Calu3 (cell line): ENCODE results near the gene NPL. TPM values are rescaled to one million over a fixed set of nuclear protein-coding genes. Genes with fewer than 3 reads are reported as not detected.

ENCODE experiments used
- BruUV-seq: library from RNA; stranded (reverse); fragments of 400-500 nt; replicated peaks from 2 replicates; lab custom pipeline; 2021; lab: Mats Ljungman, UMichigan
- CTCF ChIA-PET: fragments of 300-600 bp; sonication (Branson Sonifier 250); formaldehyde crosslinking; loops from one replicate; lab custom pipeline; 2022; ENCODE audit warnings: antibody characterized with exemption; lab: Charles Lee
- DNase-seq: peaks from one replicate; pipeline ENCODE4 v3.0.0; 2022
- H3K27ac Mint-ChIP-seq: one replicate; pipeline ENCODE4 v1.8.0; 2022; ENCODE audit warnings: mixed read lengths; ENCODE audit not compliant: unreplicated experiment
- H3K27me3 Mint-ChIP-seq: one replicate; pipeline ENCODE4 v1.8.0; 2022; ENCODE audit warnings: mixed read lengths; ENCODE audit not compliant: unreplicated experiment
- H3K36me3 Mint-ChIP-seq: one replicate; pipeline ENCODE4 v1.8.0; 2022; ENCODE audit warnings: mild to moderate bottlenecking, moderate library complexity, mixed read lengths; ENCODE audit not compliant: insufficient read depth, unreplicated experiment
- H3K4me1 Mint-ChIP-seq: one replicate; pipeline ENCODE4 v1.8.0; 2022; ENCODE audit warnings: mild to moderate bottlenecking, low read depth, mixed read lengths; ENCODE audit not compliant: unreplicated experiment
- H3K4me3 Mint-ChIP-seq: one replicate; pipeline ENCODE4 v1.8.0; 2022; ENCODE audit warnings: mild to moderate bottlenecking, low read depth, moderate library complexity, mixed read lengths; ENCODE audit not compliant: unreplicated experiment
- H3K9me3 Mint-ChIP-seq: one replicate; pipeline ENCODE4 v1.8.0; 2022; ENCODE audit warnings: low read depth, mixed read lengths; ENCODE audit not compliant: unreplicated experiment
- intact Hi-C: fragments of 100-400 bp; cut with micrococcal nuclease; formaldehyde crosslinking; loops from one replicate; pipeline ENCODE4 v1.10.0; 2022; ENCODE audit not compliant: unreplicated experiment
- total RNA-seq: library from RNA; stranded (reverse); gene quantifications from 2 replicates; pipeline ENCODE4 v1.2.3, GENCODE V29; 2022
- TF ChIP-seq, protein P1 (sequence below): fragments of 200-600 bp; IDR thresholded peaks from one replicate; pipeline ENCODE4 v1.8.0; 2022; ENCODE audit warnings: antibody characterized with exemption; ENCODE audit not compliant: unreplicated experiment

NPL gene
- total RNA-seq, 1 experiment from 2014 or later, result 5.0 TPM

DNA sequence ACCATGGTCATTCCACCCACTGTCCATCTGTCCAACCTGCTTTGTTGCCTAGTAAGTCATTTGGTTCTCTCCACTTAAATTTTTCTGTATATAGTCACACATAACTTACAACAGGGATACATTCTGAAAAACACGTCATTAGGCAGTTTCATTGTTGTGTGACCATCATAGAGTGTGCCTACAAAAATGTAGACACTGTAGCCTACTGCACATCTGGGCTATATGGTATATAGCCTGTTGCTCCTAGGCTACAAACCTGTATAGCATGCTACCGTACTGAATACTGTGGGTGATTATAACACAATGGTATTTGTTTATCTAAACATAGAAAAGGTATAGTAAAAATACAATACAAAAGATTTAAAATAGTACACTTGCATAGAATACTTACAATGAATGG, 10.0 kb upstream of the NPL start:
- Mint-ChIP-seq H3K9me3 (no peaks in the 10 kb centered on the region), H3K4me1 (peaks cover 10% of the 10 kb centered on the region), H3K27ac (no peak overlapping the region), H3K36me3 (no peaks in the 10 kb centered on the region), H3K4me3 (no peak overlapping the region), H3K27me3 (peaks cover 19% of the 10 kb centered on the region)
- TF ChIP-seq, protein P1, sequence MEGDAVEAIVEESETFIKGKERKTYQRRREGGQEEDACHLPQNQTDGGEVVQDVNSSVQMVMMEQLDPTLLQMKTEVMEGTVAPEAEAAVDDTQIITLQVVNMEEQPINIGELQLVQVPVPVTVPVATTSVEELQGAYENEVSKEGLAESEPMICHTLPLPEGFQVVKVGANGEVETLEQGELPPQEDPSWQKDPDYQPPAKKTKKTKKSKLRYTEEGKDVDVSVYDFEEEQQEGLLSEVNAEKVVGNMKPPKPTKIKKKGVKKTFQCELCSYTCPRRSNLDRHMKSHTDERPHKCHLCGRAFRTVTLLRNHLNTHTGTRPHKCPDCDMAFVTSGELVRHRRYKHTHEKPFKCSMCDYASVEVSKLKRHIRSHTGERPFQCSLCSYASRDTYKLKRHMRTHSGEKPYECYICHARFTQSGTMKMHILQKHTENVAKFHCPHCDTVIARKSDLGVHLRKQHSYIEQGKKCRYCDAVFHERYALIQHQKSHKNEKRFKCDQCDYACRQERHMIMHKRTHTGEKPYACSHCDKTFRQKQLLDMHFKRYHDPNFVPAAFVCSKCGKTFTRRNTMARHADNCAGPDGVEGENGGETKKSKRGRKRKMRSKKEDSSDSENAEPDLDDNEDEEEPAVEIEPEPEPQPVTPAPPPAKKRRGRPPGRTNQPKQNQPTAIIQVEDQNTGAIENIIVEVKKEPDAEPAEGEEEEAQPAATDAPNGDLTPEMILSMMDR, result no peak
- no peak for DNase-seq
- intact Hi-C loops, result no loop called here
- BruUV-seq, result no TSS peak
- CTCF ChIA-PET, result no interaction called here

DNA sequence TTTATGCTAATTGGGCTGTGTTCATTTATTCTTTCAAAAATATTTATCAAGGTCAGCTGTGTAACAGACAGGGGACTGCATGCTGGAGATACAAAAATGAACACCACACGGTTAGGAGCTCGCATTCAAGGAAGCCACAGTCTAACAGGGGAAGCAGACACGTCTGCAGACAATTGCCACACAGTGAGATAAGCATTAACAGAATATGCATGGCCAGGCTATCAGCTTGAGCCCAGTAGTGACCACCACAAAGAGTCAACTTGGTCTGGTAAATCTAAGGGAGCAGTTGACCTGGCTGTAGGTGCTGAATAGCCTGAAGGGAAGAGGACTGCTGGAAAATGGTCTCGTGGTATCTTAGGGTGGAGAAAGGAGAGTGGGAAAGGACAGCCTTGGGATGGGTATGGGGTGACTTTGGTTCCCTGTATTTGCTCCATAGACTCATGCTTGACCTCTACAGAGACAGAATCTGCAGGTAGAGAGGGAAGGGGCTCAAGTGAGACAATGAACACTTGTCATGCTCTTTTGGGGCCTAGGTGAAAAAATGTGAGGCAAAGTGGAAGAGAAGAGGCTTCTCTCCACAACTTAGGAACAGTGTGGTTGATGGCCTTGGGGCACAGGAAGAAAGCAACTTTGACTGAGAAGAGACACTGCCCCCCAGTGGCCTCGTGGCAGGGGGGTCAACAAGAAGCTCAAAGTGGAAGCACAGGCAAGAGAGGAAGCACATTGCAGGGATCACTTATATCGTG, 7.6 kb upstream of the NPL start:
- H3K27me3 Mint-ChIP-seq, result peaks cover 7% of the 10 kb centered on the region
- no peak overlapping the region for H3K4me3 Mint-ChIP-seq
- peak; percentile 80 for DNase-seq
- intact Hi-C loops, result loop anchor here (2.0 to 5.0 kb wide), 3 partner anchors 105 to 697 kb away; no protein-coding TSS in a partner anchor
- H3K9me3 Mint-ChIP-seq, result no peaks in the 10 kb centered on the region
- CTCF ChIA-PET, result interaction anchor here (0.6 to 6.8 kb wide), 14 partner anchors 11 to 728 kb away, joined by 3 to 226 read pairs (median 4); partner anchors contain the start of genes RGS16 and RNASEL
- TF ChIP-seq, protein P1, result peak; percentile 83
- no peak overlapping the region for H3K27ac Mint-ChIP-seq
- BruUV-seq, result no TSS peak
- no peaks in the 10 kb centered on the region for H3K36me3 Mint-ChIP-seq
- H3K4me1 Mint-ChIP-seq, result peaks cover 10% of the 10 kb centered on the region

DNA sequence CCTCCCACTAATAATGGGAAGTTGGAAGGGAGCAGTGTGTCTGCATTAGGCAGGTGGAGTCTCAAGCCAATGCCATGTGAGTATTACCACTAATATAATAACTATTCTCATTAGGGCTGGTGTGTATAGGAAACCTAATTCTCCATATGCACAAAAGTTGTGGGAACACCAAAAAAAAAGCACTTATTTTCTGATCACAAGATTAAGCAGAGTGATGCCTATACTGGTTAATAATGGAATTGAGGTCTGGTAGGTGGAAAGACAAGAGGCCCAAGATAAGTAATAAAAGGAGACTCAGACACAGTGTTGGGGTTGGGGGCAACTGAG, 7.0 kb upstream of the NPL start:
- DNase-seq, result no peak
- CTCF ChIA-PET, result interaction anchor here (0.8 to 6.8 kb wide), 12 partner anchors 10 to 728 kb away, joined by 3 to 226 read pairs (median 4); partner anchors contain the start of genes RGS16 and RNASEL
- TF ChIP-seq, protein P1, result no peak
- H3K4me1 Mint-ChIP-seq, result peaks cover 10% of the 10 kb centered on the region
- peaks cover 12% of the 10 kb centered on the region for H3K27me3 Mint-ChIP-seq
- no TSS peak for BruUV-seq
- no peaks in the 10 kb centered on the region for H3K9me3 Mint-ChIP-seq
- H3K4me3 Mint-ChIP-seq, result no peak overlapping the region
- H3K36me3 Mint-ChIP-seq, result no peaks in the 10 kb centered on the region
- no peak overlapping the region for H3K27ac Mint-ChIP-seq
- intact Hi-C loops, result loop anchor here (2.0 to 5.0 kb wide), 3 partner anchors 105 to 698 kb away; no protein-coding TSS in a partner anchor

DNA sequence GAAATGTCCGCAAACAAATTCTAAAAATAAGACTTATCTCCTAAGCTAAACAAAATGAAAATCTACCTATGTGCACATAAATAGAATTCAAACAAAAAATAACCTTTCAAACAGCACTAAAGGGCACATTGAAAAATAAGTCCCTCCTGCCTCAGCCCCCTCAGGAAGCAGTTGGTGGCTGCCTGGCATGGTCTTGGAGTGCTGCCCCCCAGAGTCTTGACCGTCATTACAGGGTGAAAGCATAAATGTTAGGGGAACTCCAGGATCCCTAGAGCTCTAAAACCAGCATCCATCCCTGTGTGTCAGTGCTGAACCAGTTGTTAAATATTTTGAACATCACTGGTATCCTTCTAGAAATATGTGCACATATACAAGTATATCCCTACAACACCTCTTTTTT, 6.5 kb upstream of the NPL start:
- CTCF ChIA-PET, result interaction anchor here (0.8 to 6.8 kb wide), 6 partner anchors 9 to 330 kb away, joined by 3 to 226 read pairs (median 4); partner anchors contain the start of gene RGS16
- DNase-seq, result no peak
- no peak overlapping the region for H3K27ac Mint-ChIP-seq
- H3K36me3 Mint-ChIP-seq, result no peaks in the 10 kb centered on the region
- TF ChIP-seq, protein P1, result no peak
- H3K4me1 Mint-ChIP-seq, result peaks cover 10% of the 10 kb centered on the region
- peaks cover 17% of the 10 kb centered on the region for H3K27me3 Mint-ChIP-seq
- H3K4me3 Mint-ChIP-seq, result no peak overlapping the region
- intact Hi-C loops, result loop anchor here (2.0 to 5.0 kb wide), 3 partner anchors 106 to 698 kb away; no protein-coding TSS in a partner anchor
- no TSS peak for BruUV-seq
- no peaks in the 10 kb centered on the region for H3K9me3 Mint-ChIP-seq
